Subcutaneous adipose tissue (tissue), 4 donors: ENCODE results near the gene C15orf61. TPM values are rescaled to one million over a fixed set of nuclear protein-coding genes. Genes with fewer than 3 reads are reported as not detected.

Experiments
- CTCF ChIP-seq: fragments of 450-650 bp; IDR thresholded peaks from one replicate; pipeline ENCODE4 v1.5.1; 2016; ENCODE audit warnings: low read depth, mild to moderate bottlenecking, control low read depth, antibody characterized with exemption, moderate library complexity
- total RNA-seq, 4 donors: library from RNA; depleted of rRNA; stranded (reverse); fragments of >200 nt; gene quantifications; one replicate each; pipeline ENCODE4 v1.1.0, GENCODE V29; 2016

C15orf61 gene
- total RNA-seq, 4 donors from 2014 or later: 7.2 to 12.8 (median 9.0) TPM

DNA sequence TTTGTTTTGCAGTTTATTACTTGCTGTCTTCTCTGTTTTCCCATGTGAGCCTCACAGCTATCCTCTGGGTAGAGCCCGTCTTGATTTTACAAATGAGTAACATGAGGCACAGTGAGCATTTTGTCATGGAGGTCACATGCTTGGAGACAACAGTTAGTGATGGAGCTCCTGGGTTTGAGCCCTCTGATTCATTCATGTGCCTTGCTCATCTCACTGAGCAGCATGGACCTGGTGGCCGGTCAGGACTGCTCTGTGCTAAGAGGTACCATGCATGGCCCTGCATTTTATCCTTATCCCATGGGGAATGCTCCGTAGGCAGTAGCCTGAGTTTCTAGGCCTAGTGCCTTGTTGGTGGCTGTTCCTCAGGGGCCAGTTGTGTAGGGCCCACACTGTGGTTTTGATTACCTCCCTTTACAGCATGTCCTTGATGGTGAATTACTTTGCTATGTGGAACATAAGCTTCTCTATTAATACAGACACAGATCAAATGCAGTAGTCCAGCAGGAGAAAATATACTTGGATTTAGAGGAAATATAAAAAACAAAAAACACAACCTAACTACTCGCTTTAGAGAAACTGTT lies 57.2 kb downstream of the C15orf61 start:
- TF ChIP-seq CTCF: no peak

GRCh38 chr15:67579164-67579563 lies 58.2 kb downstream of the C15orf61 start:
- TF ChIP-seq CTCF: no peak

Other genes starting within 250 kb of the C15orf61 start
- 10 to 100 TPM; 20.7 to 23.4 (median 22.3) TPM for gene MAP2K5, start 21.6 kb downstream of the C15orf61 start, total RNA-seq